A549 (cell line): ENCODE data around the gene USH1C.

Experiments
- BHLHE40 ChIP-seq: IDR thresholded peaks from 2 replicates; pipeline ENCODE4 v1.6.1; 2012; ENCODE audit warnings: low read depth, low read length, inconsistent platforms
- CBX8 ChIP-seq: fragments of 200-600 bp; sonication (generic); IDR thresholded peaks from 2 replicates; pipeline ENCODE4 v1.6.1; 2016
- CTCF ChIP-seq: fragments of >200 bp; sonication (Bioruptor Twin); formaldehyde crosslinking; IDR thresholded peaks from 3 replicates; pipeline ENCODE4 v1.5.1; 2016
- E2F6 ChIP-seq: IDR thresholded peaks from 2 replicates; pipeline ENCODE4 v1.6.1; 2012; ENCODE audit warnings: low read depth, borderline replicate concordance
- FOSB ChIP-seq: fragments of 250-450 bp; sonication (Bioruptor Pico); IDR thresholded peaks from 2 replicates; pipeline ENCODE4 v1.5.0; 2020; ENCODE audit warnings: mild to moderate bottlenecking, moderate library complexity
- JUNB ChIP-seq: fragments of >200 bp; sonication (Bioruptor Twin); formaldehyde crosslinking; IDR thresholded peaks from 2 replicates; pipeline ENCODE4 v1.6.1; 2016
- RCOR1 ChIP-seq: fragments of 150-350 bp; IDR thresholded peaks from 2 replicates; pipeline ENCODE4 v1.6.1; 2014; ENCODE audit warnings: antibody characterized with exemption, low read length, low read depth
- ZNF302 ChIP-seq: fragments of 250-450 bp; sonication (Bioruptor Pico); IDR thresholded peaks from 2 replicates; pipeline ENCODE4 v1.9.0; 2021; ENCODE audit warnings: inconsistent platforms, mild to moderate bottlenecking, moderate library complexity

DNA sequence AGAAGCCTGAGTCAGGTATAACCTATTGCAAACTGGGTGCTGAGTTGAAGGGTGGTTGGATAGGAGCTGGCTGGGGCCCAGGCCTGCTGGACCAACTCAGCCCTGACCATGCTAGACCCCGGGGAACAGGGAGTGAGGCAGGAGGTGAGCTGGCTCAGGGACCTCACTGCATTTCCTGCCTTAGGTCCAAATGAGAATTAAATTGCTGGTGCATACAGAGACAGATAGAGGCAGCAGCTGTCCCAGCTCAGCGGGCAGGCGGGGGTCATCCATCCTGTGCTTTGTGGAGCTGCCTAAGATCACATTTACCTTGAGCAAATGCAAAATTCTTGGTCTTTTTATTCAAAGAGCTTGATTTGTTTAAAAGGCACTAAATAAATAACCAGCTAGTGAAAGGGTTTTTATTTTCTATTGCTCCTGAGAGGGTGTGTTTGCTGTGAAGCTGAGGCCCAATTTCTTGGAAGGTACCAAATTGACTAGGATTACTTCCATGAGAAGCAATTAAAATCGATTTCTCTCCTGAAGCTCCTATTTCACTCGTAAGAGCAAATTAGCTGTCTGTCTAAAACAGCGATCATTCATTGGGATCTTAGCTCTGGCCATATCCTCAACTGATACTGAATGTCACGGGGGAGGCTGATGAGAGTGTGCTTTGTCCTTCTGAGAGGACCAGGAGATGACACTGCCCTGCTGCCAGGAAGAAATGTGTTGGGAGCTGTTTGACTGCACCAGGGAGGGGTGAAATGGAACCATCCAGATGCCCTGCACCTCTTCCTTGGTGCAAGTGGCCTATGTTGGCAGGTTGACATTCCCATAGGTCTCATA lies 24.9 kb downstream of the USH1C start:
- no peak for TF ChIP-seq CBX8
- TF ChIP-seq RCOR1: no peak
- TF ChIP-seq CTCF: no peak
- no peak for TF ChIP-seq E2F6
- no peak for TF ChIP-seq JUNB
- TF ChIP-seq ZNF302 (CRISPR knock-in tag): no peak
- no peak for TF ChIP-seq FOSB (CRISPR knock-in tag)
- TF ChIP-seq BHLHE40: no peak
